Left ventricle myocardium inferior (tissue), 1 donor: ENCODE data around the gene ZNF729. TPM values are rescaled to one million over a fixed set of nuclear protein-coding genes. Genes with fewer than 3 reads are reported as not detected.
"Not testable (repeated sequence)": the region's sequence is repeated elsewhere in the genome, so short reads cannot be mapped to it uniquely, and the experiment has no call there.

Experiments used
- DNase-seq: peaks from one replicate; pipeline ENCODE4 v3.0.0-alpha.2; 2020
- H3K27ac ChIP-seq: fragments of 200-600 bp; replicated peaks from 2 replicates; pipeline ENCODE4 v1.8.0; 2021
- H3K27me3 ChIP-seq: fragments of 200-600 bp; 2 replicates; pipeline ENCODE4 v1.8.0; 2021; ENCODE audit warnings: low read depth
- H3K36me3 ChIP-seq: fragments of 200-600 bp; 2 replicates; pipeline ENCODE4 v1.8.0; 2021
- H3K4me1 ChIP-seq: fragments of 200-600 bp; 2 replicates; pipeline ENCODE4 v1.8.0; 2021
- H3K4me3 ChIP-seq: fragments of 200-600 bp; 2 replicates; pipeline ENCODE4 v1.8.0; 2021; ENCODE audit warnings: mild to moderate bottlenecking, moderate library complexity
- H3K9me3 ChIP-seq: fragments of 200-600 bp; replicated peaks from 2 replicates; pipeline ENCODE4 v1.8.0; 2021
- CTCF ChIP-seq: fragments of 200-600 bp; IDR thresholded peaks from 2 replicates; pipeline ENCODE4 v1.8.0; 2021; ENCODE audit warnings: antibody characterized with exemption, mild to moderate bottlenecking, borderline replicate concordance
- intact Hi-C: fragments of 100-400 bp; cut with micrococcal nuclease; formaldehyde crosslinking; loops from one replicate; pipeline ENCODE4 v1.11.0; 2022
- total RNA-seq: library from RNA; stranded (reverse); fragmentation: NEBNext Ultra II Directional; extraction: Animal tissue kit (Norgen Biotek cat#: 25700); gene quantifications from one replicate; pipeline ENCODE4 v1.2.1, GENCODE V29; 2021
- donor health status: DM: no; HTN: yes; CAD: no; lungs with severe emphysema.

ZNF729 gene
- total RNA-seq, 1 donor from 2014 or later = not detected

- DNase-seq = no peak
- Histone ChIP-seq H3K4me1 (no peaks in the 10 kb centered on the region), H3K27ac (no peak overlapping the region), H3K36me3 (no peaks in the 10 kb centered on the region), H3K9me3 (peaks cover 16% of the 10 kb centered on the region), H3K27me3 (peaks cover 16% of the 10 kb centered on the region), H3K4me3 (no peak overlapping the region)
- intact Hi-C loops = no loop called here
- no peak for TF ChIP-seq CTCF
Observed at GRCh38 chr19:22261596-22261995, 24.6 kb upstream of the ZNF729 start.

GRCh38 chr19:22263121-22263520 lies 23.1 kb upstream of the ZNF729 start:
- TF ChIP-seq CTCF = no peak
- no peaks in the 10 kb centered on the region for H3K36me3 ChIP-seq
- H3K27me3 ChIP-seq = peaks cover 16% of the 10 kb centered on the region
- peaks cover 24% of the 10 kb centered on the region for H3K9me3 ChIP-seq
- H3K4me1 ChIP-seq = no peaks in the 10 kb centered on the region
- intact Hi-C loops = no loop called here
- no peak overlapping the region for H3K4me3 ChIP-seq
- H3K27ac ChIP-seq = no peak overlapping the region
- DNase-seq = no peak

- peaks cover 80% of the 10 kb centered on the region for H3K9me3 ChIP-seq
- H3K27ac ChIP-seq, H3K4me3 ChIP-seq, H3K36me3 ChIP-seq, DNase-seq, intact Hi-C loops, H3K4me1 ChIP-seq, H3K27me3 ChIP-seq: not testable (repeated sequence)
Observed at GRCh38 chr19:22321554-22321953, 35.3 kb downstream of the ZNF729 start.

GRCh38 chr19:22326219-22326618 lies 40.0 kb downstream of the ZNF729 start:
- H3K27me3 ChIP-seq = no peaks in the 10 kb centered on the region
- peaks cover 47% of the 10 kb centered on the region for H3K9me3 ChIP-seq
- H3K4me1 ChIP-seq = no peaks in the 10 kb centered on the region
- no peak for DNase-seq
- TF ChIP-seq CTCF = no peak
- no peak overlapping the region for H3K4me3 ChIP-seq
- H3K27ac ChIP-seq = no peak overlapping the region
- intact Hi-C loops = no loop called here
- H3K36me3 ChIP-seq = no peaks in the 10 kb centered on the region

- no peak for DNase-seq
- H3K27me3 ChIP-seq = no peaks in the 10 kb centered on the region
- no peak overlapping the region for H3K27ac ChIP-seq
- H3K36me3 ChIP-seq = no peaks in the 10 kb centered on the region
- peaks cover 38% of the 10 kb centered on the region for H3K9me3 ChIP-seq
- no peaks in the 10 kb centered on the region for H3K4me1 ChIP-seq
- TF ChIP-seq CTCF = no peak
- no peak overlapping the region for H3K4me3 ChIP-seq
- intact Hi-C loops = no loop called here
Observed at GRCh38 chr19:22327321-22327720, 41.1 kb downstream of the ZNF729 start.

- H3K4me1 ChIP-seq = no peaks in the 10 kb centered on the region
- H3K27ac ChIP-seq = no peak overlapping the region
- intact Hi-C loops = no loop called here
- no peak overlapping the region for H3K4me3 ChIP-seq
- peaks cover 7% of the 10 kb centered on the region for H3K9me3 ChIP-seq
- no peak for DNase-seq
- no peaks in the 10 kb centered on the region for H3K27me3 ChIP-seq
- no peak for TF ChIP-seq CTCF
- H3K36me3 ChIP-seq = no peaks in the 10 kb centered on the region
Observed at GRCh38 chr19:22331521-22331920, 45.3 kb downstream of the ZNF729 start.
